ENCODE measurements around the gene PRKCE.

The PRKCE gene

DNA sequence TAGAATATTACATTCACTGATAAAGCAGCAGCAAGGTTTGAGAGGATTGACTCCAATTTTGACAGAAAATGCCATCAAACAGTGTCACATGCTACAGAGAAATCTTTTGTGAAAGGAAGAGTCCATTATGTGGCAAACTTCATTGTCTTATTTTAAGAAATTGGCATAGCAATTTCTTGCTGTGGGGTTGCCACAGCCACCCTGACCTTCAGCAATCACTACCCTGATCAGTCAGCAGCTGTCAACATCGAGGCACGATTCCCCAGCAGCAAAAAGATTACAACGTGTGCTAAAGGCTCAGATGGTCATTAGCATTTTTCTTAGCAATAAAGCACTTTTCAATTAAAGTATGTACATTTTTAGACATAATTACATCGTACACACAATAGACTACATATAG is 74.7 kb downstream of the PRKCE start:
- TF ChIP-seq, protein P1, sequence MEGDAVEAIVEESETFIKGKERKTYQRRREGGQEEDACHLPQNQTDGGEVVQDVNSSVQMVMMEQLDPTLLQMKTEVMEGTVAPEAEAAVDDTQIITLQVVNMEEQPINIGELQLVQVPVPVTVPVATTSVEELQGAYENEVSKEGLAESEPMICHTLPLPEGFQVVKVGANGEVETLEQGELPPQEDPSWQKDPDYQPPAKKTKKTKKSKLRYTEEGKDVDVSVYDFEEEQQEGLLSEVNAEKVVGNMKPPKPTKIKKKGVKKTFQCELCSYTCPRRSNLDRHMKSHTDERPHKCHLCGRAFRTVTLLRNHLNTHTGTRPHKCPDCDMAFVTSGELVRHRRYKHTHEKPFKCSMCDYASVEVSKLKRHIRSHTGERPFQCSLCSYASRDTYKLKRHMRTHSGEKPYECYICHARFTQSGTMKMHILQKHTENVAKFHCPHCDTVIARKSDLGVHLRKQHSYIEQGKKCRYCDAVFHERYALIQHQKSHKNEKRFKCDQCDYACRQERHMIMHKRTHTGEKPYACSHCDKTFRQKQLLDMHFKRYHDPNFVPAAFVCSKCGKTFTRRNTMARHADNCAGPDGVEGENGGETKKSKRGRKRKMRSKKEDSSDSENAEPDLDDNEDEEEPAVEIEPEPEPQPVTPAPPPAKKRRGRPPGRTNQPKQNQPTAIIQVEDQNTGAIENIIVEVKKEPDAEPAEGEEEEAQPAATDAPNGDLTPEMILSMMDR (IDR thresholded peaks at IDR 0.05; ENCODE audit: insufficient read depth, low read depth, low read length, missing control alignments): no peak
- DNase-seq (ENCODE audit: low read depth): no peak
- no peak overlapping the region for H3K4me3 ChIP-seq (ENCODE audit: low read length)

DNA sequence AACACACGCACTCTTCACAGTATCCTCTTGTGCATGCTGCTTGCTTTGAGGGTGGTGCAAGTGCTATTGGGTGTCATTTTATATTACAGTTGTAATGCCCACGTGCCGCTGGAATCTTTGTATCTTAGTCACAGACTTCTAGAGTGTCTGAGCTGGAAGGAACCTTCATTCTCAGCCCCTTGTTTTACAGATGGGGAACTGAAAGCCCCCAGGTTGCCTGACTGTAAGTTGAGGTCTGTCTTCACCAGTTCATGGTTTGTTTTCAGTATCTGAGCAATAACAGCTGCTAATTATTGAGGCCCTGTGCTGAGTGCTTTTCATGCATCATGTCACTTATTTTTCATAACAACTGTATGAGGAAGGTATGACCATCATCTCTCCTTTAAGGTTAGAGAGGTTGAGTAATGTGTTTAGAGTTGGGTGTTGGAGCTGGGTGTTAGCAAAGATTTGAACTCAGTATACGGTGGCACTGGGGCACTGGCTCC is 77.0 kb downstream of the PRKCE start:
- TF ChIP-seq, protein P1 (IDR thresholded peaks at IDR 0.05; ENCODE audit: insufficient read depth, low read depth, low read length, missing control alignments): no peak
- no peak overlapping the region for H3K4me3 ChIP-seq (ENCODE audit: low read length)
- no peak for DNase-seq (ENCODE audit: low read depth)

- H3K4me3 ChIP-seq (ENCODE audit: low read length): no peak overlapping the region
- TF ChIP-seq, protein P1 (IDR thresholded peaks at IDR 0.05; ENCODE audit: insufficient read depth, low read depth, low read length, missing control alignments): peak; percentile 50
- peak; percentile 45 for DNase-seq (ENCODE audit: low read depth)
Measured at GRCh38 chr2:45729753-45730512, 78.5 kb downstream of the PRKCE start.

DNA sequence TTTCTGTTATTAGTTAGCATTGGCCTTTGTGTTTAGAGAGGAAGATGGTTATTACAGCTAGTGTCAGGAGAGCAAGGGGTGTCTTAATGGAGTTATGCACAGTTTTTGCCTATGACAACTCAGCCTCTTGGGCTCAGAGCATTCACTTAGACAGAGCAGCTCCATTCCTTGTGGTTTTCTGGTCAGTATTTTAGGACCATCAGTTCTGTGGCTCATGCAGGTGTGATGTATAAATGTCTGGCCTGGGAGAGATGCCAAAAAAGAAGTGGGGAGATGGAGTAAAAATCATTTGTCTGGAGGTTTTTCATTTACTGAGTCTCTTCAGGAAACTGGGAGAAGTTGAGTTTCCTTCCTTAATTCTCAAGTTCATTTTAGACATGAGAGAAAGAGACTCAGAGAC is 79.7 kb downstream of the PRKCE start:
- no peak overlapping the region for H3K4me3 ChIP-seq (ENCODE audit: low read length)
- no peak for DNase-seq (ENCODE audit: low read depth)
- TF ChIP-seq, protein P1 (IDR thresholded peaks at IDR 0.05; ENCODE audit: insufficient read depth, low read depth, low read length, missing control alignments): no peak

DNA sequence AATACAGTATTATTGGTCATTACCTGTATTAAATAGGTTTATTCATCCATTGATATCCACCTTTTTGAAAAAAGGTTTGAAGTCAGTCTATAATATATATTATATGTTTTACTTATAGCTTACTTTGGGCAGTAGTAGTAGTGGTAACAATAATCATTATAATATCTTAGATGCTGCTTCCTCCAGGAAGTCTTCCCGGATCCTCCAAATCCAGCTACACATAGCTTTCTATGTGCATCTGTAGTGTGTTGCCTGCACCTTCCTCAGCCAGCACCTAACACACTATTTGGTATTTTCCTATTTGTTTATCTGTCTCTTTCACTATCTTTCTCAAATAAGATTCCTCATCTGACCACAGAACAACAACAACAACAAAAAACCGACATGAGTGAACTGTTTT is 81.0 kb downstream of the PRKCE start:
- DNase-seq (ENCODE audit: low read depth): no peak
- no peak overlapping the region for H3K4me3 ChIP-seq (ENCODE audit: low read length)
- TF ChIP-seq, protein P1 (IDR thresholded peaks at IDR 0.05; ENCODE audit: insufficient read depth, low read depth, low read length, missing control alignments): no peak

DNA sequence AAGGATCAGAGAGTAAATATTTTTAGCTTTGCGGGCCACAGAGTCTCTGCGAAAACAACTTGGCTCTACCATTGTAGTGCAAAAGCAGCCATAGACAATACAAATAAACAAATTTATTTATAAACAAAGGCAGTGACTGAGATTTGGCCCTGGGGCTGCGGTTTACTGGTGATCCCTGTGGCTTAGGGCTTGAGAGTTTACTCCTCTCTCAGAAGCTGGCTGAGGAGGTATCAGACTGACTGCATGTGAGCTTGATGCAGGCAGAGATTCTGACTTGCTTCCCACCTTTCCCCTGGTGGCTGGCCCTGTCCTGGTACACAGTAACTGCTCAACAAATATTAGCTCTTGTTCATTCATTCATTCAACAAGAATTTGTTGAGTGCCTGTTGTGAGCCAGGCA is 81.5 kb downstream of the PRKCE start:
- DNase-seq (ENCODE audit: low read depth): no peak
- no peak overlapping the region for H3K4me3 ChIP-seq (ENCODE audit: low read length)
- TF ChIP-seq, protein P1 (IDR thresholded peaks at IDR 0.05; ENCODE audit: insufficient read depth, low read depth, low read length, missing control alignments): no peak

GRCh38 chr2:45734336-45734735 is 82.9 kb downstream of the PRKCE start:
- DNase-seq (ENCODE audit: low read depth): no peak
- TF ChIP-seq, protein P1 (IDR thresholded peaks at IDR 0.05; ENCODE audit: insufficient read depth, low read depth, low read length, missing control alignments): no peak

More at GRCh38 chr2:45734336-45734735, 82.9 kb downstream of the PRKCE start:
- no peak overlapping the region for H3K4me3 ChIP-seq (ENCODE audit: low read length)
